HEK293 (cell line): Measurements from ENCODE around the gene TOR3A.

Experiments used
- CTCF ChIA-PET: fragments of 350-600 bp; formaldehyde crosslinking; extraction: SDS; loops from one replicate; lab custom pipeline; 2021; ENCODE audit warnings: antibody characterized with exemption; lab: Yijun Ruan, JAX
- POLR2A ChIA-PET: fragments of 300-600 bp; formaldehyde crosslinking; extraction: SDS; loops from one replicate; lab custom pipeline; 2020; ENCODE audit warnings: antibody characterized with exemption, inconsistent platforms; lab: Yijun Ruan, JAX
- H3K27ac ChIP-seq: fragments of 200-500 bp; sonication (Bioruptor generic); 2 replicates; pipeline ENCODE4 v1.5.1; 2014; ENCODE audit warnings: low read depth, low read length, control low read depth, inconsistent platforms; ENCODE audit errors: extremely low read depth
- H3K36me3 ChIP-seq, 2 experiments: fragments of 200-500 bp in 1 of 2; sonication (Bioruptor generic) in 1 of 2; 1 replicate in 1 of 2; 2 replicates in 1 of 2; pipeline ENCODE4 v1.5.1; 2014 to 2017; ENCODE audit warnings: inconsistent platforms in 2 of 2, low read length in 2 of 2; ENCODE audit not compliant: control insufficient read depth in 2 of 2, insufficient read depth in 1 of 2
- H3K4me1 ChIP-seq: fragments of 200-500 bp; sonication (Bioruptor generic); 2 replicates; pipeline ENCODE4 v1.5.1; 2014; ENCODE audit warnings: mild to moderate bottlenecking, low read length, inconsistent platforms; ENCODE audit not compliant: control insufficient read depth, insufficient read depth
- H3K4me3 ChIP-seq: 2 replicates; pipeline ENCODE4 v1.5.1; 2011; ENCODE audit warnings: low read depth, mild to moderate bottlenecking, control low read depth, low read length, moderate library complexity
- H3K9me3 ChIP-seq: fragments of 200-500 bp; sonication (Bioruptor generic); 2 replicates; pipeline ENCODE4 v1.5.1; 2014; ENCODE audit warnings: low read depth, low read length, inconsistent platforms; ENCODE audit not compliant: control insufficient read depth, insufficient read depth
- BCL11A ChIP-seq: fragments of 450-650 bp; formaldehyde crosslinking; IDR thresholded peaks from 2 replicates; pipeline ENCODE4 v1.5.1; 2016; ENCODE audit warnings: low read depth, missing biosample characterization, missing genetic modification characterization
- FEZF1 ChIP-seq: fragments of 450-650 bp; formaldehyde crosslinking; IDR thresholded peaks from 2 replicates; pipeline ENCODE4 v1.5.1; 2016; ENCODE audit warnings: missing biosample characterization, missing genetic modification characterization
- KLF10 ChIP-seq: fragments of 450-650 bp; IDR thresholded peaks from 2 replicates; pipeline ENCODE4 v1.5.1; 2018; ENCODE audit warnings: missing biosample characterization, mild to moderate bottlenecking, missing genetic modification characterization
- PRDM1 ChIP-seq: fragments of 450-650 bp; formaldehyde crosslinking; IDR thresholded peaks from 2 replicates; pipeline ENCODE4; 2016; ENCODE audit warnings: missing biosample characterization, missing genetic modification characterization
- RBAK ChIP-seq: fragments of 450-650 bp; formaldehyde crosslinking; IDR thresholded peaks from 2 replicates; pipeline ENCODE4 v1.5.1; 2016; ENCODE audit warnings: missing biosample characterization, missing genetic modification characterization
- SP7 ChIP-seq: fragments of 450-650 bp; formaldehyde crosslinking; IDR thresholded peaks from 2 replicates; pipeline ENCODE4 v1.5.1; 2016; ENCODE audit warnings: missing biosample characterization, missing genetic modification characterization
- WT1 ChIP-seq: fragments of 450-650 bp; formaldehyde crosslinking; IDR thresholded peaks from 2 replicates; pipeline ENCODE4 v1.5.1; 2016; ENCODE audit warnings: missing biosample characterization, missing genetic modification characterization
- ZBTB1 ChIP-seq: fragments of 450-650 bp; formaldehyde crosslinking; IDR thresholded peaks from 2 replicates; pipeline ENCODE4 v1.5.1; 2016; ENCODE audit warnings: missing biosample characterization, missing genetic modification characterization
- ZBTB20 ChIP-seq: fragments of 450-650 bp; formaldehyde crosslinking; IDR thresholded peaks from 2 replicates; pipeline ENCODE4 v1.5.1; 2016; ENCODE audit warnings: missing biosample characterization, missing genetic modification characterization
- ZBTB8A ChIP-seq: fragments of 450-650 bp; formaldehyde crosslinking; IDR thresholded peaks from 2 replicates; pipeline ENCODE4 v1.5.1; 2016; ENCODE audit warnings: missing biosample characterization, missing genetic modification characterization
- ZEB2 ChIP-seq: fragments of 450-650 bp; formaldehyde crosslinking; IDR thresholded peaks from 2 replicates; pipeline ENCODE4 v1.5.1; 2016; ENCODE audit warnings: missing biosample characterization, missing genetic modification characterization
- ZNF132 ChIP-seq: fragments of 450-650 bp; formaldehyde crosslinking; IDR thresholded peaks from 2 replicates; pipeline ENCODE4 v1.5.1; 2017; ENCODE audit warnings: missing biosample characterization, missing genetic modification characterization, borderline replicate concordance
- ZNF140 ChIP-seq: fragments of 450-650 bp; formaldehyde crosslinking; IDR thresholded peaks from 2 replicates; pipeline ENCODE4 v1.5.1; 2016; ENCODE audit warnings: missing biosample characterization, missing genetic modification characterization
- ZNF155 ChIP-seq: fragments of 450-650 bp; formaldehyde crosslinking; IDR thresholded peaks from 2 replicates; pipeline ENCODE4 v1.5.1; 2016; ENCODE audit warnings: missing biosample characterization, missing genetic modification characterization
- ZNF2 ChIP-seq: fragments of 450-650 bp; formaldehyde crosslinking; IDR thresholded peaks from 2 replicates; pipeline ENCODE4 v1.5.1; 2016; ENCODE audit warnings: missing biosample characterization, missing genetic modification characterization
- ZNF214 ChIP-seq: fragments of 450-650 bp; formaldehyde crosslinking; IDR thresholded peaks from 2 replicates; pipeline ENCODE4 v1.5.1; 2017; ENCODE audit warnings: missing biosample characterization, mild to moderate bottlenecking, missing genetic modification characterization, borderline replicate concordance
- ZNF223 ChIP-seq: fragments of 450-650 bp; formaldehyde crosslinking; IDR thresholded peaks from 2 replicates; pipeline ENCODE4 v1.5.1; 2016; ENCODE audit warnings: missing biosample characterization, missing genetic modification characterization
- ZNF311 ChIP-seq: fragments of 450-650 bp; formaldehyde crosslinking; IDR thresholded peaks from 2 replicates; pipeline ENCODE4 v1.5.1; 2017; ENCODE audit warnings: missing biosample characterization, missing genetic modification characterization, borderline replicate concordance
- ZNF354C ChIP-seq: fragments of 450-650 bp; formaldehyde crosslinking; IDR thresholded peaks from 2 replicates; pipeline ENCODE4 v1.5.1; 2016; ENCODE audit warnings: missing biosample characterization, missing genetic modification characterization, low read depth, borderline replicate concordance
- ZNF501 ChIP-seq: fragments of 450-650 bp; formaldehyde crosslinking; IDR thresholded peaks from 2 replicates; pipeline ENCODE4 v1.5.1; 2016; ENCODE audit warnings: missing biosample characterization, missing genetic modification characterization
- ZNF529 ChIP-seq: fragments of 450-650 bp; formaldehyde crosslinking; IDR thresholded peaks from 2 replicates; pipeline ENCODE4 v1.5.1; 2017; ENCODE audit warnings: missing genetic modification characterization, missing biosample characterization; ENCODE audit not compliant: insufficient replicate concordance
- ZNF558 ChIP-seq: fragments of 450-650 bp; formaldehyde crosslinking; IDR thresholded peaks from 2 replicates; pipeline ENCODE4 v1.5.1; 2016; ENCODE audit warnings: missing biosample characterization, missing genetic modification characterization
- ZNF600 ChIP-seq: fragments of 450-650 bp; formaldehyde crosslinking; IDR thresholded peaks from 2 replicates; pipeline ENCODE4 v1.5.1; 2016; ENCODE audit warnings: missing biosample characterization, missing genetic modification characterization
- ZNF626 ChIP-seq: fragments of 450-650 bp; sonication (Bioruptor Pico); formaldehyde crosslinking; IDR thresholded peaks from 2 replicates; pipeline ENCODE4 v1.5.1; 2018; ENCODE audit warnings: missing biosample characterization, missing genetic modification characterization, inconsistent platforms
- ZNF629 ChIP-seq: fragments of 450-650 bp; formaldehyde crosslinking; IDR thresholded peaks from 2 replicates; pipeline ENCODE4 v1.5.1; 2017; ENCODE audit warnings: missing biosample characterization, missing genetic modification characterization
- ZNF670 ChIP-seq: fragments of 450-650 bp; formaldehyde crosslinking; IDR thresholded peaks from 2 replicates; pipeline ENCODE4 v1.5.1; 2016; ENCODE audit warnings: missing biosample characterization, missing genetic modification characterization, low read depth
- ZNF777 ChIP-seq: fragments of 450-650 bp; formaldehyde crosslinking; IDR thresholded peaks from 2 replicates; pipeline ENCODE4 v1.5.1; 2017; ENCODE audit warnings: missing biosample characterization, missing genetic modification characterization, borderline replicate concordance
- ZSCAN16 ChIP-seq: fragments of 450-650 bp; formaldehyde crosslinking; IDR thresholded peaks from 2 replicates; pipeline ENCODE4 v1.5.1; 2016; ENCODE audit warnings: missing biosample characterization, missing genetic modification characterization
- TF ChIP-seq, protein P1 (sequence below): sonication (generic); formaldehyde crosslinking; IDR thresholded peaks from 2 replicates; pipeline ENCODE4 v1.8.1; 2022; ENCODE audit warnings: mild to moderate bottlenecking, moderate library complexity, missing genetic modification reagents
- TF ChIP-seq, protein P2 (sequence below): fragments of 450-650 bp; formaldehyde crosslinking; IDR thresholded peaks from 2 replicates; pipeline ENCODE4 v1.5.1; 2016; ENCODE audit warnings: missing biosample characterization, missing genetic modification characterization
- TF ChIP-seq, protein P3 (sequence below): fragments of 450-650 bp; formaldehyde crosslinking; IDR thresholded peaks from 2 replicates; pipeline ENCODE4 v1.5.1; 2016; ENCODE audit warnings: missing biosample characterization, missing genetic modification characterization
- TF ChIP-seq, protein P4 (sequence below): fragments of 450-650 bp; formaldehyde crosslinking; IDR thresholded peaks from 2 replicates; pipeline ENCODE4 v1.5.1; 2016; ENCODE audit warnings: missing biosample characterization, missing genetic modification characterization
- TF ChIP-seq, protein P5 (sequence below): fragments of 450-650 bp; formaldehyde crosslinking; IDR thresholded peaks from 2 replicates; pipeline ENCODE4 v1.5.1; 2016; ENCODE audit warnings: missing biosample characterization, missing genetic modification characterization, low read depth

Gene TOR3A

DNA sequence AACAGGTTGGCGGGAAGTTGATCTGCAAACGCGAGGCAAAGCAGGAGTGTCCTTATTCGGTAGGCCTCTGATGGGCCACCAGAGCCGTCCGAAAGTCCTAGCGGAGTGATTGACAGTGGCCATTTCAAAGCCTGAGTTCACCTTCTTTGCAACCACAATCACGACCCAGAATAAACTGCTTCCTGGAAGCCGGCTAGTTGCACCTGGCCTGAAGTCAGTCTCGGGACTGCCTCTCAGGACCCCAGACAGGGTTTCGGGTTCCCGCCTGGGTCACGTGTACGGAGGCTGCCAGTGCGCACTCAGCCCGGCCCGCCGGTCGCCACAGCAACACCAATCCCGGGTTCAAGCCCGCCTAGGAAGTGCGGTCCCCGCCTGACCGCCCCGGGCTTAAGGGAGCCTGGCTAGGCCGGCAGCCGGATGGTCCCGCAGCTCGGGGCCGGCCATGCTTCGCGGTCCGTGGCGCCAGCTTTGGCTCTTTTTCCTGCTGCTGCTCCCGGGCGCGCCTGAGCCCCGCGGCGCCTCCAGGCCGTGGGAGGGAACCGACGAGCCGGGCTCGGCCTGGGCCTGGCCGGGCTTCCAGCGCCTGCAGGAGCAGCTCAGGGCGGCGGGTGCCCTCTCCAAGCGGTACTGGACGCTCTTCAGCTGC is at the start of gene TOR3A (continued):
- TF ChIP-seq, protein P1, sequence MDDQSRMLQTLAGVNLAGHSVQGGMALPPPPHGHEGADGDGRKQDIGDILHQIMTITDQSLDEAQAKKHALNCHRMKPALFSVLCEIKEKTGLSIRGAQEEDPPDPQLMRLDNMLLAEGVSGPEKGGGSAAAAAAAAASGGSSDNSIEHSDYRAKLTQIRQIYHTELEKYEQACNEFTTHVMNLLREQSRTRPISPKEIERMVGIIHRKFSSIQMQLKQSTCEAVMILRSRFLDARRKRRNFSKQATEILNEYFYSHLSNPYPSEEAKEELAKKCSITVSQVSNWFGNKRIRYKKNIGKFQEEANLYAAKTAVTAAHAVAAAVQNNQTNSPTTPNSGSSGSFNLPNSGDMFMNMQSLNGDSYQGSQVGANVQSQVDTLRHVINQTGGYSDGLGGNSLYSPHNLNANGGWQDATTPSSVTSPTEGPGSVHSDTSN (CRISPR knock-in tag) = 0 out of 2 replicates have a peak, but pooled peaks have one; percentile 24
- TF ChIP-seq ZNF777 (tag by site-specific recombination) = no peak; the same call in 1 of the 2 replicates
- peak; percentile 96 for TF ChIP-seq ZBTB20
- TF ChIP-seq ZNF140 (tag by site-specific recombination) = no peak
- no peak for TF ChIP-seq ZNF626 (tag by site-specific recombination)
- TF ChIP-seq FEZF1 = 0 out of 2 replicates have a peak, but pooled peaks have one; percentile 24
- TF ChIP-seq, protein P2, sequence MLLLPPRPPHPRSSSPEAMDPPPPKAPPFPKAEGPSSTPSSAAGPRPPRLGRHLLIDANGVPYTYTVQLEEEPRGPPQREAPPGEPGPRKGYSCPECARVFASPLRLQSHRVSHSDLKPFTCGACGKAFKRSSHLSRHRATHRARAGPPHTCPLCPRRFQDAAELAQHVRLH (tag by site-specific recombination) = peak; percentile 63; the same call in 1 of the 2 replicates
- no peak for TF ChIP-seq ZNF529 (tag by site-specific recombination)
- TF ChIP-seq ZNF2 (tag by site-specific recombination) = peak; percentile 53

DNA sequence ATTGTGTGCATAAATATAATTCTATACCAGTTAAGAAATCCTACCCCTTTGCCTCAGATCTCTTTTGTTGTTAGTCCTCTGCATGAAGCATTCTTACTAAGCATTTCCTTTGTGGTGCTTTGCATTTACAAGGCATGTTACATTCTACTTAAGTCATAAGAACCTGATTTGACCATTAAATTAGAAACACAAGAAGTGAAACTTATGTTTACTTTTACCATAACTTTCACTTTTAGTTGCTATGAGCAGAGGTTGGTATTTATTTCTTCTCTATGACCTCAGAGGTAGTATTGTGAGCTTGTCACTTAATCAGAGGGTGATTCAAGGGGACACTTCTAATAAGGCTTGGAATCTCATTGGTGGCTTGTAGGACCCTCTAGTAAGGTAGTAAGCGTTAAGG is 47.1 kb upstream of the TOR3A start:
- H3K9me3 ChIP-seq = no peaks in the 10 kb centered on the region
- H3K4me3 ChIP-seq = no peak overlapping the region
- H3K4me1 ChIP-seq = peaks cover 14% of the 10 kb centered on the region; the same call in 1 of the 2 replicates
- H3K36me3 ChIP-seq = no peaks in the 10 kb centered on the region
- H3K27ac ChIP-seq = no peak overlapping the region
- ChIA-PET CTCF (no interaction called here), POLR2A (no interaction called here)
- TF ChIP-seq ZBTB1 (tag by site-specific recombination) (no peak), ZNF223 (tag by site-specific recombination) (no peak), ZNF629 (tag by site-specific recombination) (0 out of 2 replicates have a peak, but pooled peaks have one; percentile 44), ZNF354C (tag by site-specific recombination) (no peak), RBAK (tag by site-specific recombination) (no peak), ZNF670 (tag by site-specific recombination) (no peak), ZNF132 (tag by site-specific recombination) (no peak), ZNF501 (tag by site-specific recombination) (0 out of 2 replicates have a peak, but pooled peaks have one; percentile 28), ZNF311 (no peak), ZEB2 (tag by site-specific recombination) (no peak), PRDM1 (peak; percentile 84), BCL11A (tag by site-specific recombination) (no peak), ZNF214 (no peak), ZNF558 (tag by site-specific recombination) (no peak), WT1 (tag by site-specific recombination) (no peak), ZSCAN16 (tag by site-specific recombination) (no peak), ZNF155 (tag by site-specific recombination) (no peak), ZNF600 (tag by site-specific recombination) (no peak), ZBTB8A (tag by site-specific recombination) (no peak), SP7 (0 out of 2 replicates have a peak, but pooled peaks have one; percentile 47), KLF10 (tag by site-specific recombination) (no peak)
- TF ChIP-seq, protein P3, sequence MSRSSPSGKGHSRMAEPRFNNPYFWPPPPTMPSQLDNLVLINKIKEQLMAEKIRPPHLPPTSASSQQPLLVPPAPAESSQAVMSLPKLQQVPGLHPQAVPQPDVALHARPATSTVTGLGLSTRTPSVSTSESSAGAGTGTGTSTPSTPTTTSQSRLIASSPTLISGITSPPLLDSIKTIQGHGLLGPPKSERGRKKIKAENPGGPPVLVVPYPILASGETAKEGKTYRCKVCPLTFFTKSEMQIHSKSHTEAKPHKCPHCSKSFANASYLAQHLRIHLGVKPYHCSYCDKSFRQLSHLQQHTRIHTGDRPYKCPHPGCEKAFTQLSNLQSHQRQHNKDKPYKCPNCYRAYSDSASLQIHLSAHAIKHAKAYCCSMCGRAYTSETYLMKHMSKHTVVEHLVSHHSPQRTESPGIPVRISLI (tag by site-specific recombination) = no peak
- TF ChIP-seq, protein P4, sequence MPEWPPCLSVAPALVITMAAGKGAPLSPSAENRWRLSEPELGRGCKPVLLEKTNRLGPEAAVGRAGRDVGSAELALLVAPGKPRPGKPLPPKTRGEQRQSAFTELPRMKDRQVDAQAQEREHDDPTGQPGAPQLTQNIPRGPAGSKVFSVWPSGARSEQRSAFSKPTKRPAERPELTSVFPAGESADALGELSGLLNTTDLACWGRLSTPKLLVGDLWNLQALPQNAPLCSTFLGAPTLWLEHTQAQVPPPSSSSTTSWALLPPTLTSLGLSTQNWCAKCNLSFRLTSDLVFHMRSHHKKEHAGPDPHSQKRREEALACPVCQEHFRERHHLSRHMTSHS = no peak
- TF ChIP-seq, protein P5, sequence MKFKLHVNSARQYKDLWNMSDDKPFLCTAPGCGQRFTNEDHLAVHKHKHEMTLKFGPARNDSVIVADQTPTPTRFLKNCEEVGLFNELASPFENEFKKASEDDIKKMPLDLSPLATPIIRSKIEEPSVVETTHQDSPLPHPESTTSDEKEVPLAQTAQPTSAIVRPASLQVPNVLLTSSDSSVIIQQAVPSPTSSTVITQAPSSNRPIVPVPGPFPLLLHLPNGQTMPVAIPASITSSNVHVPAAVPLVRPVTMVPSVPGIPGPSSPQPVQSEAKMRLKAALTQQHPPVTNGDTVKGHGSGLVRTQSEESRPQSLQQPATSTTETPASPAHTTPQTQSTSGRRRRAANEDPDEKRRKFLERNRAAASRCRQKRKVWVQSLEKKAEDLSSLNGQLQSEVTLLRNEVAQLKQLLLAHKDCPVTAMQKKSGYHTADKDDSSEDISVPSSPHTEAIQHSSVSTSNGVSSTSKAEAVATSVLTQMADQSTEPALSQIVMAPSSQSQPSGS = no peak
